Small intestine (tissue), 7 donors: ENCODE results near the gene GGNBP2. TPM values are rescaled to one million over a fixed set of nuclear protein-coding genes. Genes with fewer than 3 reads are reported as not detected.
"Not testable (repeated sequence)": the region's sequence is repeated elsewhere in the genome, so short reads cannot be mapped to it uniquely, and the experiment has no call there.

Experiments used
- DNase-seq, 2 donors: peaks; one replicate each; pipeline versions ENCODE4 v3.0.0 to v3.0.0-alpha.2; 2013
- FAIRE-seq: peaks from 2 replicates; lab custom pipeline; 2012; peaks lifted over from hg19 to GRCh38; lab: Jason Lieb, UNC
- H3K27ac ChIP-seq, 3 donors: one replicate each; pipeline ENCODE4 v1.5.1; 2013; ENCODE audit warnings: low read length in 2 of 3, mild to moderate bottlenecking in 2 of 3, control low read depth in 1 of 3, inconsistent platforms in 1 of 3, low read depth in 1 of 3, moderate library complexity in 1 of 3
- H3K27me3 ChIP-seq, 3 donors: one replicate each; pipeline ENCODE4 v1.6.1; 2013; ENCODE audit warnings: low read length in 3 of 3, inconsistent platforms in 1 of 3; ENCODE audit not compliant: control insufficient read depth in 3 of 3, insufficient read depth in 3 of 3
- H3K36me3 ChIP-seq, 3 donors: one replicate each; pipeline ENCODE4 v1.6.1; 2013; ENCODE audit warnings: low read length in 3 of 3, inconsistent platforms in 1 of 3, low read depth in 1 of 3, mild to moderate bottlenecking in 1 of 3, moderate library complexity in 1 of 3; ENCODE audit not compliant: control insufficient read depth in 3 of 3, insufficient read depth in 2 of 3
- H3K4me1 ChIP-seq, 3 donors: one replicate each; pipeline ENCODE4 v1.6.1; 2013; ENCODE audit warnings: low read length in 2 of 3, inconsistent platforms in 1 of 3, low read depth in 1 of 3, mild to moderate bottlenecking in 1 of 3, moderate library complexity in 1 of 3; ENCODE audit not compliant: control insufficient read depth in 3 of 3, insufficient read depth in 2 of 3
- H3K4me3 ChIP-seq, 3 donors: one replicate each; pipeline ENCODE4 v1.5.1; 2013; ENCODE audit warnings: low read length in 3 of 3, control low read depth in 1 of 3, inconsistent platforms in 1 of 3, low read depth in 1 of 3, mild to moderate bottlenecking in 1 of 3, moderate library complexity in 1 of 3
- H3K9me3 ChIP-seq, 2 donors: one replicate each; pipeline ENCODE4 v1.6.1; 2013; ENCODE audit warnings: low read depth in 1 of 2, low read length in 1 of 2; ENCODE audit not compliant: control insufficient read depth in 2 of 2, insufficient read depth in 1 of 2
- WGBS, 3 donors: extraction: QIAGEN DNeasy Blood & Tissue Kit; methylation state at CpG; one replicate each; pipeline ENCODE4 v1.1.7; 2013; 5-methylcytosine and 5-hydroxymethylcytosine counted together
- polyA plus RNA-seq, 4 donors: library from polyadenylated mRNA; stranded (reverse) in 3 of 4; unstranded in 1 of 4; fragments of 200-250 nt in 3 of 4; fragments of 120-200 nt in 1 of 4; gene quantifications; one replicate each; pipeline versions ENCODE4 v1.2.1 to v1.2.3, GENCODE V29; 2013
- donor health status: healthy with polysubstance abuse.
- donor health status: control.
- donor health status: control.
- donor health status: Bipolar disorder and iron deficiency.
- donor health status: healthy.

The GGNBP2 gene
- polyA plus RNA-seq, 4 donors: 40.1 to 107 (median 64.4) TPM

GRCh38 chr17:36508439-36508838 lies 36.3 kb upstream of the GGNBP2 start:
- H3K9me3 ChIP-seq, H3K4me1 ChIP-seq, H3K4me3 ChIP-seq, H3K27ac ChIP-seq, H3K27me3 ChIP-seq, DNase-seq, FAIRE-seq: not testable (repeated sequence)
- H3K36me3 ChIP-seq: peaks cover 5 to 88% (median 9%) of the 10 kb centered on the region in 3 donors
- WGBS, 3 donors: 85 to 91% (median 91%) methylated on average over 2 of the region's 2 CpGs

- Histone ChIP-seq H3K27me3 (no peaks in the 10 kb centered on the region), H3K9me3 (no peaks in the 10 kb centered on the region), H3K36me3 (peaks cover 5 to 88% (median 9%) of the 10 kb centered on the region in 3 donors), H3K27ac (no peak overlapping the region), H3K4me1 (no peaks in the 10 kb centered on the region), H3K4me3 (no peak overlapping the region)
- DNase-seq (no peak), FAIRE-seq (no peak)
- WGBS, 3 donors: 89 to 94% (median 91%) methylated on average over 9 of the region's 9 CpGs
Measured at GRCh38 chr17:36509272-36509985, 35.3 kb upstream of the GGNBP2 start.

- 89 to 92% (median 90%) methylated on average over 14 of the region's 14 CpGs for WGBS, 3 donors
Measured at GRCh38 chr17:36510636-36511035, 34.1 kb upstream of the GGNBP2 start.

GRCh38 chr17:36511216-36511615 lies 33.5 kb upstream of the GGNBP2 start:
- no peaks in the 10 kb centered on the region for H3K9me3 ChIP-seq
- WGBS, 3 donors: 89 to 95% (median 92%) methylated on average over 6 of the region's 6 CpGs
- H3K4me1 ChIP-seq: no peaks in the 10 kb centered on the region
- H3K36me3 ChIP-seq: peaks cover 0 to 86% (median 9%) of the 10 kb centered on the region in 3 donors
- DNase-seq: no peak
- no peak overlapping the region for H3K27ac ChIP-seq
- H3K4me3 ChIP-seq: no peak overlapping the region
- H3K27me3 ChIP-seq: no peaks in the 10 kb centered on the region
- FAIRE-seq: no peak

More at GRCh38 chr17:36510636-36511035, 34.1 kb upstream of the GGNBP2 start:
- H3K27ac ChIP-seq: no peak overlapping the region
- no peaks in the 10 kb centered on the region for H3K9me3 ChIP-seq
- DNase-seq: no peak
- no peaks in the 10 kb centered on the region for H3K27me3 ChIP-seq
- FAIRE-seq: no peak
- H3K4me3 ChIP-seq: no peak overlapping the region
- no peaks in the 10 kb centered on the region for H3K4me1 ChIP-seq
- peaks cover 0 to 88% (median 9%) of the 10 kb centered on the region in 3 donors for H3K36me3 ChIP-seq

- Histone ChIP-seq H3K4me3 (no peak overlapping the region), H3K27ac (no peak overlapping the region), H3K36me3 (peaks cover 0 to 77% (median 7%) of the 10 kb centered on the region in 3 donors), H3K9me3 (no peaks in the 10 kb centered on the region), H3K4me1 (no peaks in the 10 kb centered on the region), H3K27me3 (no peaks in the 10 kb centered on the region)
- 86 to 96% (median 95%) methylated on average over 5 of the region's 5 CpGs for WGBS, 3 donors
- DNase-seq (no peak), FAIRE-seq (no peak)
Measured at GRCh38 chr17:36512641-36513040, 32.1 kb upstream of the GGNBP2 start.

- Histone ChIP-seq H3K36me3 (peaks cover 3 to 64% (median 7%) of the 10 kb centered on the region in 3 donors), H3K27ac (no peak overlapping the region), H3K4me3 (no peak overlapping the region), H3K4me1 (no peaks in the 10 kb centered on the region), H3K27me3 (no peaks in the 10 kb centered on the region), H3K9me3 (no peaks in the 10 kb centered on the region)
- 91 to 100% (median 96%) methylated on average over 3 of the region's 3 CpGs for WGBS, 3 donors
- DNase-seq (no peak), FAIRE-seq (no peak)
Measured at GRCh38 chr17:36514856-36515255, 29.9 kb upstream of the GGNBP2 start.

GRCh38 chr17:36515837-36516236 lies 28.9 kb upstream of the GGNBP2 start:
- H3K36me3 ChIP-seq: peaks cover 3 to 57% (median 5%) of the 10 kb centered on the region in 3 donors

GRCh38 chr17:36523113-36523512 lies 21.6 kb upstream of the GGNBP2 start:
- 94 to 96% (median 96%) methylated on average over 2 of the region's 2 CpGs for WGBS, 3 donors
- Histone ChIP-seq H3K36me3 (peaks cover 11 to 45% (median 16%) of the 10 kb centered on the region in 3 donors), H3K9me3 (no peaks in the 10 kb centered on the region), H3K27ac (no peak overlapping the region), H3K27me3 (no peaks in the 10 kb centered on the region), H3K4me3 (no peak overlapping the region), H3K4me1 (no peaks in the 10 kb centered on the region)
- DNase-seq: no peak
- no peak for FAIRE-seq

More at GRCh38 chr17:36515837-36516236, 28.9 kb upstream of the GGNBP2 start:
- 87 to 95% (median 89%) methylated on average over 4 of the region's 4 CpGs for WGBS, 3 donors
- DNase-seq: no peak
- no peak overlapping the region for H3K4me3 ChIP-seq
- H3K9me3 ChIP-seq: no peaks in the 10 kb centered on the region
- H3K4me1 ChIP-seq: no peaks in the 10 kb centered on the region
- no peak overlapping the region for H3K27ac ChIP-seq
- H3K27me3 ChIP-seq: no peaks in the 10 kb centered on the region
- FAIRE-seq: no peak
